ENCODE measurements around the gene NR6A1.

NR6A1 gene

GRCh38 chr9:124557895-124558294 lies 213.2 kb downstream of the NR6A1 start:
- DNase-seq, result no peak

GRCh38 chr9:124555043-124555442 lies 216.1 kb downstream of the NR6A1 start:
- no peak for DNase-seq

GRCh38 chr9:124553738-124554137 lies 217.4 kb downstream of the NR6A1 start:
- no peak for DNase-seq

GRCh38 chr9:124552273-124552605 lies 218.9 kb downstream of the NR6A1 start:
- DNase-seq, result no peak

- peak in 3 of 6 experiments; percentile 2 to 48 (median 29) for DNase-seq
Measured at GRCh38 chr9:124551472-124552272, 219.4 kb downstream of the NR6A1 start.

- no peak for DNase-seq
Measured at GRCh38 chr9:124550072-124550471, 221.0 kb downstream of the NR6A1 start.

GRCh38 chr9:124549016-124549415 lies 222.1 kb downstream of the NR6A1 start:
- DNase-seq, result no peak

GRCh38 chr9:124544535-124544934 lies 226.6 kb downstream of the NR6A1 start:
- no peak for DNase-seq

- DNase-seq, result no peak
Measured at GRCh38 chr9:124541824-124542223, 229.3 kb downstream of the NR6A1 start.

GRCh38 chr9:124537926-124538325 lies 233.2 kb downstream of the NR6A1 start:
- no peak for DNase-seq

GRCh38 chr9:124535846-124536245 lies 235.3 kb downstream of the NR6A1 start:
- DNase-seq, result no peak

- DNase-seq, result no peak
Measured at GRCh38 chr9:124532897-124533296, 238.2 kb downstream of the NR6A1 start.

- no peak for DNase-seq
Measured at GRCh38 chr9:124531115-124531514, 240.0 kb downstream of the NR6A1 start.

GRCh38 chr9:124530246-124530645 lies 240.9 kb downstream of the NR6A1 start:
- no peak for DNase-seq

- no peak for DNase-seq
Measured at GRCh38 chr9:124527781-124528180, 243.3 kb downstream of the NR6A1 start.

- no peak for DNase-seq
Measured at GRCh38 chr9:124526174-124526573, 244.9 kb downstream of the NR6A1 start.

GRCh38 chr9:124522121-124523098 lies 248.7 kb downstream of the NR6A1 start:
- DNase-seq, result no peak

- no peak for DNase-seq
Measured at GRCh38 chr9:124521142-124521541, 250.0 kb downstream of the NR6A1 start.

- no peak for DNase-seq
Measured at GRCh38 chr9:124520206-124520596, 250.9 kb downstream of the NR6A1 start.

- no peak for DNase-seq
Measured at GRCh38 chr9:124518116-124518515, 253.0 kb downstream of the NR6A1 start.

GRCh38 chr9:124517600-124517999 lies 253.5 kb downstream of the NR6A1 start:
- DNase-seq, result no peak

GRCh38 chr9:124514874-124515273 lies 256.2 kb downstream of the NR6A1 start:
- no peak for DNase-seq

GRCh38 chr9:124514125-124514524 lies 257.0 kb downstream of the NR6A1 start:
- DNase-seq, result no peak

Data from stimulated activated naive CD4-positive, alpha-beta T cell (primary cell).